Activated T-helper 17 cell treated with anti-CD3 and anti-CD28 coated beads, Interleukin-2, amount 50 U/mL, for 72 hours (primary cell): ENCODE data around the gene HK1. TPM values are rescaled to one million over a fixed set of nuclear protein-coding genes. Genes with fewer than 3 reads are reported as not detected.
"Not testable (repeated sequence)": the region's sequence is repeated elsewhere in the genome, so short reads cannot be mapped to it uniquely, and the experiment has no call there.

Experiments used
- ATAC-seq: fragments of 150-1000 bp; cut with Tn5 transposase; replicated peaks from 2 replicates; pipeline ENCODE4 v1.10.0; 2021; ENCODE audit warnings: mild to moderate bottlenecking, moderate library complexity
- H3K27ac Mint-ChIP-seq: one replicate; pipeline ENCODE4 v1.8.0; 2022; ENCODE audit warnings: mixed read lengths
- H3K27me3 Mint-ChIP-seq: one replicate; pipeline ENCODE4 v1.8.0; 2022; ENCODE audit warnings: mixed read lengths
- H3K36me3 Mint-ChIP-seq: one replicate; pipeline ENCODE4 v1.8.0; 2022; ENCODE audit warnings: low read depth, mild to moderate bottlenecking, mixed read lengths
- H3K4me1 Mint-ChIP-seq: one replicate; pipeline ENCODE4 v1.8.0; 2022; ENCODE audit warnings: mixed read lengths
- H3K4me3 Mint-ChIP-seq: one replicate; pipeline ENCODE4 v1.8.0; 2022; ENCODE audit warnings: mild to moderate bottlenecking, mixed read lengths
- H3K9me3 Mint-ChIP-seq: one replicate; pipeline ENCODE4 v1.8.0; 2022; ENCODE audit warnings: mixed read lengths
- total RNA-seq, 2 donors: library from RNA; stranded (reverse); gene quantifications; one replicate each; pipeline ENCODE4 v1.2.3, GENCODE V29; 2022

Gene HK1
- total RNA-seq, 2 donors from 2014 or later, result 216 to 221 TPM

- no peak for ATAC-seq
- H3K9me3 Mint-ChIP-seq, result no peaks in the 10 kb centered on the region
- H3K27me3 Mint-ChIP-seq, result no peaks in the 10 kb centered on the region
- H3K27ac Mint-ChIP-seq, result no peak overlapping the region
- H3K4me3 Mint-ChIP-seq, result no peak overlapping the region
- no peaks in the 10 kb centered on the region for H3K4me1 Mint-ChIP-seq
- H3K36me3 Mint-ChIP-seq, result no peaks in the 10 kb centered on the region
These were observed 157.7 kb downstream of the HK1 start for GRCh38 chr10:69435966-69436520.

GRCh38 chr10:69437321-69438259, 159.3 kb downstream of the HK1 start:
- H3K9me3 Mint-ChIP-seq, result no peaks in the 10 kb centered on the region
- no peak overlapping the region for H3K27ac Mint-ChIP-seq
- no peaks in the 10 kb centered on the region for H3K4me1 Mint-ChIP-seq
- H3K4me3 Mint-ChIP-seq, result no peak overlapping the region
- ATAC-seq, result no peak
- H3K27me3 Mint-ChIP-seq, result peaks cover 3% of the 10 kb centered on the region
- no peaks in the 10 kb centered on the region for H3K36me3 Mint-ChIP-seq

DNA sequence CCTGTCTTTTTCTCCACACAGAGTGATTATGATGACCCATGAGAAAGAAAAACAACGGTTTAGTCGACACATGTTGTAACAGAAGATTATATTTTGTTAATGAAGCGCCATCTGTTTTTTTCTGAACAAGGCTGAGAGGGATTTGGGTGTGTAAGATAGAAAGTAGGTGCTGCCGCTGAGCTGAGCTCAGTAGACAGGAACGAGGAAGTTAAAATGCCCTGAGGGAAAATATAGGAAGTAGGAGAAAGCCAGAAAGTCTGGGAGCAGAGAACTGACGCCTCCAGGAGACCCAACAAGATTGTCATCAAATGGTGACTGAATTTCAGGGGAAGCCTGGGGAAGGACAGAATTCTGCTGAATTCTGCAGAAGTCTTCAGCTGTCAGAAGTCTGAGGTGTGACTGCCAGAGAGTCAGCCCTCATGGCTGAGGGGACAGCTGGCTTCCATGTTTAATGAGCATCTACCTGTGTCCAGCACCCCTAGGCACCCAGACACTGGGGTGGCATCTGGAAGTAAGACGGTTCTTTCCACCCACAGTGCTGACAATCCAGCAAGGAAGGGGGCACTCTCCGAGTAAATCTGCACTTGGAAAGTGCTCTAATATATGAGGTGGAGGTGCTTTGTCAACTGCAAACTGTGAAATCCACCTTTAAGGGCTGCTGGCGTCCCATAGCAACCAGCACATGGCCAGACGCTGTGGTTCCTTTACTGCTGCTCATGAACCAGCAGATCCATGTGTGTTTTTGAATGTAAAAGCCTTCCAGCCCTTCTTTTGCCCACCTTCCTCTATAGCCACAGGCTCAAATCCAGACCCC, 160.4 kb downstream of the HK1 start:
- Mint-ChIP-seq H3K4me1 (no peaks in the 10 kb centered on the region), H3K27ac (no peak overlapping the region), H3K36me3 (no peaks in the 10 kb centered on the region), H3K4me3 (no peak overlapping the region), H3K27me3 (peaks cover 3% of the 10 kb centered on the region), H3K9me3 (no peaks in the 10 kb centered on the region)
- ATAC-seq, result no peak

- ATAC-seq, result no peak
- no peaks in the 10 kb centered on the region for H3K36me3 Mint-ChIP-seq
- no peak overlapping the region for H3K27ac Mint-ChIP-seq
- H3K4me1 Mint-ChIP-seq, result no peaks in the 10 kb centered on the region
- H3K9me3 Mint-ChIP-seq, result no peaks in the 10 kb centered on the region
- H3K27me3 Mint-ChIP-seq, result peaks cover 3% of the 10 kb centered on the region
- H3K4me3 Mint-ChIP-seq, result no peak overlapping the region
These were observed 161.0 kb downstream of the HK1 start for GRCh38 chr10:69439350-69439739.

- no peak for ATAC-seq
- Mint-ChIP-seq H3K4me3 (no peak overlapping the region), H3K9me3 (no peaks in the 10 kb centered on the region), H3K36me3 (no peaks in the 10 kb centered on the region), H3K27ac (no peak overlapping the region), H3K27me3 (peaks cover 3% of the 10 kb centered on the region), H3K4me1 (no peaks in the 10 kb centered on the region)
These were observed 161.7 kb downstream of the HK1 start for GRCh38 chr10:69439813-69440506.

DNA sequence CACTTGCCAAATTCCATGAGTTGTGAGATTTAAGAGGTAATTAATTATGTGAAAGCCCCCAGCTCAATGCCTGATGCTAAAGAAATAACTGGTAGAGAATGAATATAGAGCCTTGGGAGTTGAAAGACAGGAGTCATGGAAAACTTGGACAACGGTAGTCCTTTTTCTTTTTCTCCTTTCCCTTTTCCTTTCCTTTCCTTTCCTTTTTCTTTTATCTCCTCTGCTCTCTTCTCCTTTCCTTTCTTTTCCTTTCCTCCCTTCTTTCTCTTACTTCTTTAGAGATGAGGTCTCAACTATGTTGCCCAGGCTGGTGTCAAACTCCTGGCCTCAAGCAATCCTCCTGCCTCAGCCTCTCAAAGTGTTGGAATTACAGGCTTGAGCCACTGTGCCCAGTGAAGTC, 165.1 kb downstream of the HK1 start:
- Mint-ChIP-seq H3K4me3 (no peak overlapping the region), H3K27me3 (peaks cover 3% of the 10 kb centered on the region), H3K27ac (no peak overlapping the region), H3K36me3 (no peaks in the 10 kb centered on the region), H3K9me3 (no peaks in the 10 kb centered on the region), H3K4me1 (no peaks in the 10 kb centered on the region)
- no peak for ATAC-seq

DNA sequence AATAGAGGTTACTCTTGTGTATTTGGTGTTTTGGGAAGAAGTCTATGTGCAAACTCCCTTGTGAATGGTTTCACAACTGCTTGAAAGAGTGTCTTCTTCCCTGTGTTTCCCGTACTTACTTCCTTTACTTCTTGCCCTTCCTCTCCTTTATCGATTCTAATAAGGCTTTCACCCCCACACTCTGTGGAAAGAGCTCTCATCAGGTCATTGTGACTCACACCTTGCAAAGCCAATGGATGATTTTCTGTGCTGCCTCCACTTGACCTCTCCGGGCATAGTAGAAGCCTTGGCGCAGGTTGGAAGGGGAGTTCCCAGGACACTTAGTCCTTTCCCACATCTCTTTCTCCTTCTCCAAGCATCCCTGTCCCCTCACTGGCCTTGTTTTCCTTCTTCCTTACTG, 166.7 kb downstream of the HK1 start:
- peaks cover 3% of the 10 kb centered on the region for H3K27me3 Mint-ChIP-seq
- no peaks in the 10 kb centered on the region for H3K9me3 Mint-ChIP-seq
- H3K4me1 Mint-ChIP-seq, result peaks cover 5% of the 10 kb centered on the region
- H3K27ac Mint-ChIP-seq, result no peak overlapping the region
- no peak for ATAC-seq
- no peak overlapping the region for H3K4me3 Mint-ChIP-seq
- no peaks in the 10 kb centered on the region for H3K36me3 Mint-ChIP-seq

GRCh38 chr10:69446229-69446628, 167.9 kb downstream of the HK1 start:
- peaks cover 3% of the 10 kb centered on the region for H3K27me3 Mint-ChIP-seq
- no peak overlapping the region for H3K27ac Mint-ChIP-seq
- ATAC-seq, result no peak
- H3K36me3 Mint-ChIP-seq, result no peaks in the 10 kb centered on the region
- H3K4me3 Mint-ChIP-seq, result no peak overlapping the region
- H3K4me1 Mint-ChIP-seq, result peaks cover 10% of the 10 kb centered on the region
- no peaks in the 10 kb centered on the region for H3K9me3 Mint-ChIP-seq

DNA sequence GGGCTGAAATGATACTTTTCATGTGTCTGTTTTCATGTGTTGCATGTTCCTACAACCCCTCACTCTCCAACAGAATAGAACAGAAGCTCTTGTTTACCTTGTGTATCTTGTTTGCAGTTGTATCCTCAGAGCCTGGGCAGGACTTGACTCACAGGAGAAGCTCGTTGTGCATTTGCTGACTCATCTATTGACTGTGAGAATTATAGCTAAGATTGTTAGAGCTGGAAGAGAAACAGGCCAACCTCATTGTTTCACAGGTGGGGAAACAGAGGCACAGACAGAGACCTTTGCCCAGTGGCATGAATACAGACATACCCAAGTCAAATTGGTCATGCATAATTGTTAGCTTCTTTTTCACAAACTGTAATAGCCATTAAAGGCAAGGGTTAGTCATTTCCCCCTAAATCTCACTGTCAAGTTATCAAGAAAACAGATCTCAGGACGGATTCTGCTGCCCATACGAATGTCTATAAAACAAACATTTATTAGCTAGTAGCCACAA, 168.4 kb downstream of the HK1 start:
- Mint-ChIP-seq H3K9me3 (no peaks in the 10 kb centered on the region), H3K4me1 (peaks cover 10% of the 10 kb centered on the region), H3K27ac (no peak overlapping the region), H3K27me3 (peaks cover 2% of the 10 kb centered on the region), H3K36me3 (no peaks in the 10 kb centered on the region), H3K4me3 (no peak overlapping the region)
- ATAC-seq, result no peak

DNA sequence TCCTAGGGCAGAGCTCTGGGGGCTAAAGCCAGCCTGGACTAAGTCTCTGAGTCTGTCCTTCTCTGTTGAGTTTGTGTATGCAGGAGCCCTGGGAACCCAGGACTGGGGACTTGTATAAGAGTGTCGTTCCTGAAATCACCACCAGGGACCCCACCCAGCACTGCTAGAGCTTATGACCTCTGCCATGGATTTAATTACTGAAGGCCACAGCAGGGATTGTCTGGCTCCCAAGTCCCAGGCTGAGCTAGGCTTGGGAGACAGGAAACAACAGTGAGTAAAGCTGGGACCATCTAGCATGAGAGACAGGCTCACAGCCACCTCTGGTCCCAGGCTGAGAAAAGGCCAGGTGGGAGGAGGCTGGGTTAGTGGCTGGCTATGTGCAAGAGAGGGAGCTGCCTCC, 171.5 kb downstream of the HK1 start:
- peak; percentile 47 for ATAC-seq
- no peak overlapping the region for H3K4me3 Mint-ChIP-seq
- peaks cover 20% of the 10 kb centered on the region for H3K4me1 Mint-ChIP-seq
- H3K36me3 Mint-ChIP-seq, result no peaks in the 10 kb centered on the region
- no peaks in the 10 kb centered on the region for H3K27me3 Mint-ChIP-seq
- H3K9me3 Mint-ChIP-seq, result no peaks in the 10 kb centered on the region
- peak overlapping the region; percentile 63 for H3K27ac Mint-ChIP-seq

GRCh38 chr10:69450395-69450794, 172.1 kb downstream of the HK1 start:
- H3K36me3 Mint-ChIP-seq, H3K27ac Mint-ChIP-seq, H3K27me3 Mint-ChIP-seq, ATAC-seq, H3K9me3 Mint-ChIP-seq: not testable (repeated sequence)
- Mint-ChIP-seq H3K4me1 (peaks cover 20% of the 10 kb centered on the region), H3K4me3 (peak overlapping the region; percentile 70)

- Mint-ChIP-seq H3K27me3 (no peaks in the 10 kb centered on the region), H3K27ac (no peak within 1 kb of the TSS), H3K4me1 (peaks cover 20% of the 10 kb centered on the region), H3K4me3 (peak within 1 kb of the TSS; percentile 70), H3K36me3 (no peaks in the 10 kb centered on the region), H3K9me3 (no peaks in the 10 kb centered on the region)
- peak; percentile 94 for ATAC-seq
These were observed 173.0 kb downstream of the HK1 start, which contains the start of gene TSPAN15 for GRCh38 chr10:69451209-69451783. TSPAN15 (plus strand) TSS chr10:69451465; CDS start chr10:69451595, 130 bp downstream.
